VCaP (cell line): Measurements from ENCODE around the gene TEX53.
A peak's percentile ranks its signal among the peaks of the same experiment; 100 is the strongest.

Experiments
- H3K27ac ChIP-seq: fragments of 450-650 bp; 2 replicates; pipeline ENCODE4 v1.5.1; 2017
- TF ChIP-seq, protein P1 (sequence below): fragments of 450-650 bp; conservative IDR thresholded peaks from 2 replicates; pipeline ENCODE4 v1.5.1; 2017; ENCODE audit warnings: mild to moderate bottlenecking, moderate library complexity

Gene TEX53

GRCh38 chr9:114621975-114622609 lies 35.5 kb downstream of the TEX53 start:
- TF ChIP-seq, protein P1, sequence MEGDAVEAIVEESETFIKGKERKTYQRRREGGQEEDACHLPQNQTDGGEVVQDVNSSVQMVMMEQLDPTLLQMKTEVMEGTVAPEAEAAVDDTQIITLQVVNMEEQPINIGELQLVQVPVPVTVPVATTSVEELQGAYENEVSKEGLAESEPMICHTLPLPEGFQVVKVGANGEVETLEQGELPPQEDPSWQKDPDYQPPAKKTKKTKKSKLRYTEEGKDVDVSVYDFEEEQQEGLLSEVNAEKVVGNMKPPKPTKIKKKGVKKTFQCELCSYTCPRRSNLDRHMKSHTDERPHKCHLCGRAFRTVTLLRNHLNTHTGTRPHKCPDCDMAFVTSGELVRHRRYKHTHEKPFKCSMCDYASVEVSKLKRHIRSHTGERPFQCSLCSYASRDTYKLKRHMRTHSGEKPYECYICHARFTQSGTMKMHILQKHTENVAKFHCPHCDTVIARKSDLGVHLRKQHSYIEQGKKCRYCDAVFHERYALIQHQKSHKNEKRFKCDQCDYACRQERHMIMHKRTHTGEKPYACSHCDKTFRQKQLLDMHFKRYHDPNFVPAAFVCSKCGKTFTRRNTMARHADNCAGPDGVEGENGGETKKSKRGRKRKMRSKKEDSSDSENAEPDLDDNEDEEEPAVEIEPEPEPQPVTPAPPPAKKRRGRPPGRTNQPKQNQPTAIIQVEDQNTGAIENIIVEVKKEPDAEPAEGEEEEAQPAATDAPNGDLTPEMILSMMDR, result no peak
- H3K27ac ChIP-seq, result peak overlapping the region; percentile 99

GRCh38 chr9:114621561-114621960 lies 36.0 kb downstream of the TEX53 start:
- TF ChIP-seq, protein P1, result no peak
- H3K27ac ChIP-seq, result peak overlapping the region; percentile 99

DNA sequence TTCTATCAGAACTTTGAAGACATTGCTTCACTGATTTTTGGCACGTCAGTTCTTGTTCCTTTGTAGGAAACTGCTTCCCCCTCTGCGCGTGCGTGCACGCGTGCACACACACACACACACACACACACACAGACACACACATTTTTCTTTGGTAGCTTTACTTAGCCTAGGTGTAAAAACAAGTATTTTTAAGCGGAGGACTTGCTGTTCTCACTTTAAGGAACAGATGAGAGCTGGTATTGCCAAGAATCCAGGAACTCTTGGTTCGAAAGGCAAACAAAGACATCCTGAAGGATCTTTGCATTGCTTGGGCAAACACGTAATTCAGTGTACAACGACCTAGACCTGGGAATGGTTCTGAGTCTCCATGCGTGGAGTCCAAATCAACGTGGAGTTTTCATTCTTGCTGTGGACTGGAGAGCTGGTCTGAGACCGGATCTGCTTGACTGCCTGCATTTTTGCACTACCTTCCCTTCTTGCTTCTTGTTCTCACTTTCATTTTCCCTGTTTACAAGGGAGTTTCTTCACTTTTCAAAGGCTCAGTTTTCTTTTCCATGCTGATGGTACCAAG lies 38.3 kb downstream of the TEX53 start:
- H3K27ac ChIP-seq, result peak overlapping the region; percentile 99
- TF ChIP-seq, protein P1, result no peak

- peak overlapping the region; percentile 99 for H3K27ac ChIP-seq
- TF ChIP-seq, protein P1, result no peak
These were observed 40.7 kb downstream of the TEX53 start for GRCh38 chr9:114616684-114617520.

DNA sequence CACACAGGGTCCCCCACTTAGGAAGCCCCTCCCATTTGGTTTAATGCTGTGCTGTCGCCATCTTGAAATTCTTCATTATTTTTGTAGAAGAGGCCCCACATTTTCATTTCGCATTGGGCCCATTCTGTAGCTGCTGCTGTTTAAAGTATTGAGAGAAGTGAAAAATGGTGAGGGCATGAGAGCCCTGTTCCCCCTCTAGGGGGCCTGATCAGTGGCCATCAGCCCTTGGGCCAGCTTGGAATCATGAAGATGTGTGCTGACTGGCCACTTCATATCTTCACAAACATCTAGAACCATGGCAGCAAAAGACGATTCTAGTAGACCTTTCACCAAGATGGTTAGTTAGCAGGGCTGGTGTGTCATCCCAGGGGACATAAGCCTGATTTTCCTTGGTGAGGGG lies 43.2 kb downstream of the TEX53 start:
- TF ChIP-seq, protein P1, result no peak
- H3K27ac ChIP-seq, result peak overlapping the region; percentile 99

- peak overlapping the region; percentile 99 for H3K27ac ChIP-seq
- TF ChIP-seq, protein P1, result no peak
These were observed 43.7 kb downstream of the TEX53 start for GRCh38 chr9:114613919-114614318.

DNA sequence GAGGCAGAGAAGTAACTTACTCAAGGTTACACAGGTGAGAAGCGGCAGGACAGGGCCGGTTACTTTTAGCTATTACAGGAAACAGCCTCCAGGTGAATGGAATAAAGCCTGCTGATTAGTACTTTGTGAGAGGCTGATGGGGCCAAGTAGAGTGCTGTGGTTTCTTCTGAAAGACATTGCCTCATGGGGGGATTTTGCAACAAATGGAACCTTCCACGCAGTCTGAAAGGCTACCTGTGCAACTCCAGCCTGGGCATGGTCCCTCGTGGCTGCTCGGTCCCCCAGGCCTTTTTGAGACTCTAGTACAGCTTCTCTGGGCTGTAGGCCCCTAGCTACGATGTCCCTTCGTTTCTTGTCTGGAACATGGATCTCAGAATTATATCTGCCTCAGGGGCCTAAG lies 44.5 kb downstream of the TEX53 start:
- H3K27ac ChIP-seq, result peak overlapping the region; percentile 99
- TF ChIP-seq, protein P1, result no peak
